ENCODE results near the gene TRAF7. TPM values are rescaled to one million over a fixed set of nuclear protein-coding genes. Genes with fewer than 3 reads are reported as not detected.

The TRAF7 gene
- total RNA-seq, 1 donor = 64.3 TPM

DNA sequence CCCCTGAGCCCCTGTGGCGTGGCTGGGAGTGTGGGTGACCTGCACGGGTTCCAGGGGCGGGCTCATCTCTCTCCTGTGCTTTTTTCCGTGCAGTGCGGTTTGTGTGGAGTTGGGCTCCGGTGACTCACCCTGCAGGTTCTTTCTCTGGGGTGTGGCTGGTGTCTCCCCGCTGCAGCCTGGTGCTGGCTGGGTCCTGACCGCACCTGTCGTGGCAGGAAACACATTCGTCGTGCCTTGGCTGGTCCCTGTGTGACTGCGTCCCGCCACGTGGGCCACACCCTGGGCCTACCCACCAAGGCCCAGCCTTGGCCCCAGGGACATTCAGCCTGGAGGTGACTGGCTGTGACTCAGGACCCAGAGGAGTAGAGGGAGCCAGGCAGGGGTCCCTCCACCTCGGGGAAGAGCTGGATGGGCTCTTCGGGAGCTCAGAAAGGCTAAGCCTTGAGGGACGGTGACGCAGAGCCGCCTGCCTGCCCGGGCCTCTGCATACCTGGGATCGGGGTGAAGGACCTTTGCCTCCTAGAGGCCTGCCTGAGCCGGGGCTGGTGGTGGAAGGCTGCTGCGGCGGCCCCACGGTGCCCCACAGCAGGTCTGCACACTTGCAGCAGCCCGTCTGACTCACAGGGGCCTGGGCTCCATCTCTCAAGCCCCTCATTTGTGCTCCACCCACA, 7.8 kb downstream of the TRAF7 start:
- no peak overlapping the region for H3K4me3 ChIP-seq (ENCODE audit: low read depth, low read length)
- TF ChIP-seq, protein P1, sequence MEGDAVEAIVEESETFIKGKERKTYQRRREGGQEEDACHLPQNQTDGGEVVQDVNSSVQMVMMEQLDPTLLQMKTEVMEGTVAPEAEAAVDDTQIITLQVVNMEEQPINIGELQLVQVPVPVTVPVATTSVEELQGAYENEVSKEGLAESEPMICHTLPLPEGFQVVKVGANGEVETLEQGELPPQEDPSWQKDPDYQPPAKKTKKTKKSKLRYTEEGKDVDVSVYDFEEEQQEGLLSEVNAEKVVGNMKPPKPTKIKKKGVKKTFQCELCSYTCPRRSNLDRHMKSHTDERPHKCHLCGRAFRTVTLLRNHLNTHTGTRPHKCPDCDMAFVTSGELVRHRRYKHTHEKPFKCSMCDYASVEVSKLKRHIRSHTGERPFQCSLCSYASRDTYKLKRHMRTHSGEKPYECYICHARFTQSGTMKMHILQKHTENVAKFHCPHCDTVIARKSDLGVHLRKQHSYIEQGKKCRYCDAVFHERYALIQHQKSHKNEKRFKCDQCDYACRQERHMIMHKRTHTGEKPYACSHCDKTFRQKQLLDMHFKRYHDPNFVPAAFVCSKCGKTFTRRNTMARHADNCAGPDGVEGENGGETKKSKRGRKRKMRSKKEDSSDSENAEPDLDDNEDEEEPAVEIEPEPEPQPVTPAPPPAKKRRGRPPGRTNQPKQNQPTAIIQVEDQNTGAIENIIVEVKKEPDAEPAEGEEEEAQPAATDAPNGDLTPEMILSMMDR (IDR thresholded peaks at IDR 0.05; ENCODE audit: insufficient read depth, low read length) = no peak
- no peak for DNase-seq (ENCODE audit: low read depth)

DNA sequence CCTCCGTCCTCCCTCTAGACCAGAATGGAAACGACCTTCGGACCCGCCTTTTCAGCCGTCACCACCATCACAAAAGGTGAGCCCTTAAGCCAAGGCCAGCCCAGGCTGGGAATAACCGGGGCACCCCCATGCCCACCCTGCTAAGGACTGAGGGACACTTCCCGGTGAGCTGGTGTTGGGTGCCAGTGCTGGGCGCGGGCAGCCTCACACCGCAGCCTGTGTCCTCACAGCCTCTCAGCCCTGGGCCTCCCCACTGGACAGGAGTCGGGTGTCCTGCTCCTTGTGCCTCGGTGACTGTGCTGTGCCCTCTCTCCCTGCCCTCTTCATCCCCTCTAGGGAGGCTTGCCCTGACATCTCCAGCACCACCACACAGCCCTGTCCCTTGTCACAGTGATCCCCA, 10.3 kb downstream of the TRAF7 start:
- TF ChIP-seq, protein P1 (IDR thresholded peaks at IDR 0.05; ENCODE audit: insufficient read depth, low read length) = no peak
- no peak for DNase-seq (ENCODE audit: low read depth)
- H3K4me3 ChIP-seq (ENCODE audit: low read depth, low read length) = no peak overlapping the region

GRCh38 chr16:2166263-2167067, 10.9 kb downstream of the TRAF7 start:
- TF ChIP-seq, protein P1 (IDR thresholded peaks at IDR 0.05; ENCODE audit: insufficient read depth, low read length) = no peak
- no peak overlapping the region for H3K4me3 ChIP-seq (ENCODE audit: low read depth, low read length)
- no peak for DNase-seq (ENCODE audit: low read depth)

DNA sequence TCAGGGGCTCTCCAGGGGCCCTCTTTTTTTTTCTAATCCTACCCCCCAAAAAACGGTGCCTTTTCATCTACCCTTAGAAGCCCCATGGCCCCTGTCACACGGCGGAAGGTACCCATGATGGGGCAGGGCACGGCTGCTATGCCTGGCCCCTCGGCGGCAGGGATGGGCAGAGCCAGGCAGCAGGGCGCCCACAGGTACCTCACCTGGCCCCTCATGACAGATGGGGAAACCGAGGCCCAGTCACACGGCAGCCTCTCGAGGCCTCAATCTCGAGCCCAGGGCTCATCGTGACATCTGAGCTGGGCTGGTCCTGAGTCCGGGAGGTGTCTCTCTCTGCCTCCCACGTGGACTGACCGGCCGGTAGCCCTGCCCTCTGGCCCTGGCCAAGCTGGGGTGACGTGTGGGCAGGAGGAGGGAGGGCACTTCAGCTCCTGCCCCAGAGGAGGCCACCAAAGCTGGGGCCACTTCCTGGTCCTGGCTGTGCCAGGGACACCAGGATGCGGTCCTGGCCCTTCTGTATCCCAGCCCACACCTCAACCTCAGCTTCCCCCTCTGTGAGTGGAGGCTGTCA, 11.6 kb downstream of the TRAF7 start:
- TF ChIP-seq, protein P1 (IDR thresholded peaks at IDR 0.05; ENCODE audit: insufficient read depth, low read length) = no peak
- H3K4me3 ChIP-seq (ENCODE audit: low read depth, low read length) = no peak overlapping the region
- DNase-seq (ENCODE audit: low read depth) = no peak

DNA sequence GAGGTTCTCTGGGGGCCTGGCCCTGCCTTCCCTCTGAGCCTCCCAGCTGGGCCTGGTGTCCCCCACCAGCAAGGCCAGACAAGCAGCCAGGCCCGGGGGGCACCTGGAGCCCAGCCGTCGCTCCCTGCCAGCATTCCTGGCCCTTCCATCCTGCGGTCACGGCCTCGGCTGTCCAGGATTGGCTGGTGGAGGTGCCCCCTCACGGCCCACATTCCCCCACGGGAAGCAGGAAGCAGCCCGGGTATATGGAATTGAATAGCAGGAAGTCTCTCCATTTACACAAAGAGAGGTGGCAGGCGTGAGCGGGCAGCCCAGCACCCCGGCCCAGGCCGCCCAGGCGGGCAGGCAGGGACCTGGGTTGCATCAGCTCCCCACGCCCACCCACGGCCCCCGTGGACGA, 14.5 kb downstream of the TRAF7 start:
- DNase-seq (ENCODE audit: low read depth) = no peak
- H3K4me3 ChIP-seq (ENCODE audit: low read depth, low read length) = no peak overlapping the region
- TF ChIP-seq, protein P1 (IDR thresholded peaks at IDR 0.05; ENCODE audit: insufficient read depth, low read length) = no peak

DNA sequence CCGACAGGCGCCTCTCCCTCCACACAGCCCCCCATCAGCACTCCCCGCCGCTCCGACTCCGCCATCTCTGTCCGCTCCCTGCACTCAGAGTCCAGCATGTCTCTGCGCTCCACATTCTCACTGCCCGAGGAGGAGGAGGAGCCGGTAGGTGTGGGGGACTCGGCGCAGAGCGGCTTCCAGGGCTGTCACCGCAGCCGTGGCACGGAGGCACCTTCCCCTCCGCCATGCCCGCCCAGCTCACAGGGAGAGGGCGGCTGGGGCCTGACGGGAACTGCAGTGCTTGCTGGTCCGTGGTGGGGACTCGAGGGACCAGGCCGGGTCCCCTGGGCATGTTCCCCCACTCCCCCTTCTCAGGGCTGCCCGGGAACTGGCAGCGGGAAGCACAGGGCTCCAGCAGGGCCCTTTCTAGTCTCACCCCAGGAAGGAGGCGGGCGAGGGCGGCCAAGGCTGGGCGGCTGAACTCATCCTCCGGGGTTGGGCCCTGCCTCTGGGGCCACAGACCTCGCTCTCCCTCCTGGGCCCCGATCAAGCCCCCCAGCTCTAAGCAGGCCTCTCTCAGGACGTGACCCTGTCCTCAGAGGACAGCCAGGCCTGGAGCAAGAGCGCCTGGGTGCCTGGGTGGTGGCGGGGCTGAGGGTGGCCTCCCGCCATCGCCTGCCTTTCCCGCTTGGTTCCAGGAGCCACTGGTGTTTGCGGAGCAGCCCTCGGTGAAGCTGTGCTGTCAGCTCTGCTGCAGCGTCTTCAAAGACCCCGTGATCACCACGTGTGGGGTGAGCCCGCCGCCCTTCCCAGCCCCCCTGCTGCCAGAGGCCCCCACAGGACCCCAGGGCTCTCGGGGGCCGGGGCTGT, 15.2 kb downstream of the TRAF7 start:
- H3K4me3 ChIP-seq (ENCODE audit: low read depth, low read length) = no peak overlapping the region
- DNase-seq (ENCODE audit: low read depth) = no peak
- TF ChIP-seq, protein P1 (IDR thresholded peaks at IDR 0.05; ENCODE audit: insufficient read depth, low read length) = no peak
